Stimulated activated naive CD8-positive, alpha-beta T cell treated with anti-CD3 and anti-CD28 coated beads, Interleukin-15, Interleukin-2, amounts not matched to agents 100 U/mL and 50 U/mL, for 24 hours (primary cell): ENCODE measurements around the gene FMO2.

Experiments
- ATAC-seq: fragments of 150-1000 bp; cut with Tn5 transposase; one replicate; pipeline ENCODE4 v1.10.0; 2021
- DNase-seq: peaks from one replicate; pipeline ENCODE4 v3.0.0; 2021

The FMO2 gene

DNA sequence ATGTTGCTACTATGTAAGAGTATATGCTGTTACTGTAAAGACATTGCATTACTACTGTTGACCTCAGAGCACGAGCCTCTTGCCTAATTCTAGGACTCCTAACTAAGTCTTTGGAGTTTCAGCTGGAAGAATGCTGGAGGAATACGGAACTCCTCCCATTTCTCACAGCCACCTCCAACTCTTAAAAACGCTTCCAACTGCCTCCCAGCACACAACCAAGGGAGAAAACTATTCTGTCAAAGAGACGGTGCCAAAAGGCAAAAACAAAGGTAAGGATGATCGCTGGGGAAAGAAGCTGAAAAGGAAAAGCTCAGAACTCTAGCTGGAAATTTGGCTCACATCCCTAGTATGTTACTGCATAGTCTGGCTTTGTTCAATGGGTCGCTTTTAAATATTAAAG is at the start of gene FMO2:
TSS of gene FMO2 (plus strand) at position 210 of the 400 bp plus-strand sequence. CDS start 414 bp downstream, outside the sequence.
- DNase-seq, result no peak
- no peak for ATAC-seq

DNA sequence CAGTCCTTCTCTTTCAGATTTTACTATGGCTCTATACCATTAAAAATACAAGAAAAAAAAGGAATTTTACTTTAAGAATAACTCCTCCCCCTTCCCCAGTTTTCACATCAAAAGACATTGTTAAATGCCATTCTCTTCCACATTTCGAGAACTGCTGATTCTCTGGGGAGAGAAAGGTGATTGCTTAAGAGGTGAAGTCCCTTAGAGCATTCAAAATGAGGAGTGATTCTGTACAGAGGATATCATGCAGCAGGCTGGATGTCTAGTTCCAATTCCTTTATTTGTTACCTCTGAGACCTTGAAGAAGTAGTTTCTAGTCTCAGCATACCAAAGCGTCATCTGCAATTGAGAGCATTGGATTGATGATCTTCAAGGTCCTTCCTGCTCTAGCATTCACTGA is 47.5 kb upstream of the FMO2 start:
- ATAC-seq (no peak), DNase-seq (no peak)

DNA sequence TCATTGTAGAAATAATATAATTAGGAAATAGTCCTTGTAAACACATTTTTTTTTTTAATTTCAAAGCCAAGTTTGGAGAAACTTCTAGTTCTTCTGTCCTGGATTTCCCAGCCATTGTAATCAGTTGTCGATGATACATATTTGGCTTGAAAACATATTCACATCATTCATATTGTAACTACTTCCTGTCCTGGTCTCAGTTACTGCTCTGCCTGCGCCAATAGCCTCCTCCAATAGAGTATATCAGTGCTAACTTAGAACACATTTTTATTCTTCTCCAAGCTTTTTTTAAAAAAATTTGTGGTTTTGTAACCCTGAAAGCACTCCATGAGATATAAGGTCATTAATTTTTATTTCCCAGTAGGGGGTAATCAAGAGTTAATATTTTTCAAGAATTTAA is 46.1 kb upstream of the FMO2 start:
- DNase-seq (no peak), ATAC-seq (no peak)

GRCh38 chr1:171139890-171140289 is 45.2 kb upstream of the FMO2 start:
- no peak for ATAC-seq

GRCh38 chr1:171140401-171140800 is 44.7 kb upstream of the FMO2 start:
- ATAC-seq (no peak), DNase-seq (no peak)

More at GRCh38 chr1:171139890-171140289, 45.2 kb upstream of the FMO2 start:
- no peak for DNase-seq

DNA sequence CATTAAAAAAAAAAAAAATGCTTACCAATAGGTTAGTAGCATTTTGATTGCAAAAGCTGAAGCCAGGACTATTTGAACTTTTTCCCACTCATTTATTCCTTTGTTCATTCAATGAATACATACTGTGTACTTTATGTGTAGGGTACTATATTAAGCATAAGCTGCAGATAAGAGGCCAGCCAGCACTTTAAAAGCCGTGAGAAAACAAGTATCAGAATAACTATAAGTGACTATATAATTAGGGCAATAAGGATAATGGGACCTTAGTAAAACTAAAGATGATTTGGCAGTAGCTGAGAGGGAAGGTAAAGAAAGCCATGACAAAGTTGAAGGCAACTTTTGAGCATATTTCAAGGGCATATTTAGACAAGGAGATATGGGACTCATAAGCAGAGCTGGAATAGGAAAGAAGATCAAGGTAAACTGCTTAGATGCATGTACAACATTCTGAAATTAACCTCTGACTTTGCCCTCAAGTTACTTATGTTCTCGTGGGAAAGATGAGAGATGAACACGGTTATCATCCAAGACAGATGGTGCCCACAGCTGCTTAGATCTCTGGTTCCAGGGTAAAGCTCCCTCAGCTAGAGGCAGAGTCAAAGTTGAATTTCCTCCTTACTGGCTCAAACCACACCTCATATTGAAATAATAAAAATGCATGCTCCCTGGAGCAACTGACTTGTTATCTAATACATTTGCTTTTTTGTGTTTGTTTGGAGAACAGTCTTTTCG is 44.0 kb upstream of the FMO2 start:
- ATAC-seq, result no peak
- DNase-seq, result no peak

GRCh38 chr1:171141688-171142415 is 43.2 kb upstream of the FMO2 start:
- no peak for ATAC-seq
- DNase-seq, result no peak

GRCh38 chr1:171142416-171143385 is 42.4 kb upstream of the FMO2 start:
- ATAC-seq (no peak), DNase-seq (no peak)

DNA sequence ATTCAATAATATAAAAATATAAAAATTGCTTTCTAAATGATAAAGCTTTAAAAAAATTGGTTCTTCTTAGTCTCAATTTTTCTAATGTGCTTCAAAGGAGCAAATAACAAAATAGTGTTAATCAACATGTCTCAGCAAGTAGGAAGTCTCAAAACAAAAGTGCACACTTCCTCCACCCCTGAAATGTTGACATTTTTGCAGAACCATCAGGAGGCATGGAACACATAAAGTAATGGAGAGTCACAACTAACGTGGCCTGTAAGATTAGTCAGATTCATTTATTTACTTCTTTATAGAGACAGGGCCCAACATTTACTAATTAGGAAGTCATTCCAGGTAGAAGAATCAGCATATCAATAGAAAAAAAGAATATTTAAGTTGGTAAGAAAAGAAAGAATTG is 34.9 kb upstream of the FMO2 start:
- no peak for DNase-seq

DNA sequence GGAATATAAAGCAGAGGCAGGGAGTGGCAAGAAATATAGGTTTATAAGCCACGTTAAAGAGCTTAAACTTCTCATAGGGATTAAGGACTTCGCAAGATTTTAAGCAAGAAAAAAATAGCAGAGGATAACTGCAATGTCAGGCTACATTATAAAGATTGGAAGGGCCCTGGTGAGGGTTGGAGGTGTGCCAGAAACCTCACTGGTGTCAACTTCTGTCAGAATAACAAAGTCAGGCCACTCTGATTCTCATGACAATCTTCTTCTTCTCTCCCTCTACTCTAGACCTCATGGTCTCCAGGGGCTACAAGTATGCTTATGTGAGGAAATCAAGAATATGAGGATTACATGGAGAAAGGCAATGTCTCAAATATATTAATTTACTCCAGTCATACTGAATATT is 32.6 kb upstream of the FMO2 start:
- ATAC-seq, result no peak
- DNase-seq, result no peak

More for the DNA sequence above, 34.9 kb upstream of the FMO2 start:
- ATAC-seq, result no peak

- no peak for ATAC-seq
- no peak for DNase-seq
Measured at GRCh38 chr1:171155484-171155883, 29.6 kb upstream of the FMO2 start.

GRCh38 chr1:171158096-171158495 is 27.0 kb upstream of the FMO2 start:
- ATAC-seq, result no peak

DNA sequence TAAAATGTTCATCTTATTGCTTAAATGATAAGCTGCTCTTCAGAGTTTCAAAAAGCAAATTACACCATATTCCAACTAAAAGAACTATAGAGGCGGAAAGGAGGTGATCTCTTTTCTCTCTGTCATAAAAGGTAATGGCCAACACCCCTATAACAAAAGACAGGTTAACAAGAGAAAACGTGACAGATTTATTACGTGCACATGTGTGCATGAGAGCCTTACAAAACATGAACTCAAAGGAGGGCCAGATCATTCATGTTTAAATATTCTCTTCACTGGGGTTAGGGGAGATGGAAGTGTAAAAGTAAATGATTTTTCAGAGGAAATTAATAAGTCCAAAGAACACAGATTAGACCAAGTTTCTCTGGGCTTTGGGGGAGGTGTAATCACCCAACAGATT is 26.5 kb upstream of the FMO2 start:
- DNase-seq, result no peak
- ATAC-seq, result no peak

More at GRCh38 chr1:171158096-171158495, 27.0 kb upstream of the FMO2 start:
- no peak for DNase-seq

- DNase-seq (no peak), ATAC-seq (no peak)
Measured at GRCh38 chr1:171159148-171159547, 26.0 kb upstream of the FMO2 start.

DNA sequence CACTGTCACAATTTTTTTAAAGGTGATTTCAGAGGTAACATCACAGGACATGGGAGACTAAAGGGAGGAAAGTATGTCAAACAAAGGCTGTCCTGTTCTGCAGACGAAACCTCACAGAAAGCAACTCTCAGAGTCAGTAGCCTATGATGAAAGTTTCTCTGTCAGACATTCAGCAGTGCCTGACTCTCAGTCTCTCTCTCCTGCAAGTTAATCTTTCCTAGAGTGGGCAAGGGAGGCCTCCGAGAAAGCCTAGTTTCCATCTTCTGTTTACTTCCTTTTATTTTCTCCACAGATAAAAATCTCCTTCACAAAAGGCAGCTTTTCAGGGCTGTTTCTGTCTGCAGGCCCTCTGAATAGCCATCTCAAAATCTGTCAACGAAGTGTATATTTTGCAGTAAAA is 24.9 kb upstream of the FMO2 start:
- DNase-seq (no peak), ATAC-seq (no peak)

DNA sequence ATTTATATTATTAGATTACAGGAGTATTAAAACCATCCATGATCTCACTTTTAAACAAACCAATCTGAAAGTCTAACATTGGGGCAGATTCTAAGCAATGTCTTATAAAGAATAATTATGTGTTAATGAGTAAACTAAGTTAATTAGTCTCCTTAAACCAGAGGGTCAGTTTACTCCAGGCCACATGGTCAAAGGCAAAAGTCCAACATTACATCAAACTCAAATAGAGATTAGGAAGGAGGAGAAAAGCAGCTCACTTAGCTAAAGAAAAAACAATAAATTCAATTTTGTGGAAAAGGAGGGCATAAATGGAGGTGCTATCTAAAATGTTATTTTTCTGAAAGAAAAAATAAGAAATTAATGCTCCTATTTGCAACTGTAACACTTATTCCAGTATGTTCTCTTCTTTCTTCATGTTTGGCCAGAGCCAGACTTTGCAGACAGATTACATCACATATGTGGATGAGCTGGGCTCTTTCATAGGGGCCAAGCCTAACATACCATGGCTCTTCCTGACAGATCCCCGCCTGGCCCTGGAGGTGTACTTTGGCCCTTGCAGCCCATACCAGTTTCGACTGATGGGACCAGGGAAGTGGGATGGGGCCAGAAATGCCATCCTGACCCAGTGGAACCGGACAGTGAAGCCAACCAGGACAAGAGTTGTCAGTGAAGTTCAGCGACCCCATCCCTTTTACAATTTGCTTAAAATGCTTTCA is 24.3 kb upstream of the FMO2 start:
- DNase-seq (no peak), ATAC-seq (no peak)

GRCh38 chr1:171161431-171161830 is 23.7 kb upstream of the FMO2 start:
- ATAC-seq (no peak), DNase-seq (no peak)

GRCh38 chr1:171166361-171166760 is 18.7 kb upstream of the FMO2 start:
- no peak for ATAC-seq

GRCh38 chr1:171167785-171168184 is 17.3 kb upstream of the FMO2 start:
- DNase-seq, result no peak

More at GRCh38 chr1:171166361-171166760, 18.7 kb upstream of the FMO2 start:
- no peak for DNase-seq

DNA sequence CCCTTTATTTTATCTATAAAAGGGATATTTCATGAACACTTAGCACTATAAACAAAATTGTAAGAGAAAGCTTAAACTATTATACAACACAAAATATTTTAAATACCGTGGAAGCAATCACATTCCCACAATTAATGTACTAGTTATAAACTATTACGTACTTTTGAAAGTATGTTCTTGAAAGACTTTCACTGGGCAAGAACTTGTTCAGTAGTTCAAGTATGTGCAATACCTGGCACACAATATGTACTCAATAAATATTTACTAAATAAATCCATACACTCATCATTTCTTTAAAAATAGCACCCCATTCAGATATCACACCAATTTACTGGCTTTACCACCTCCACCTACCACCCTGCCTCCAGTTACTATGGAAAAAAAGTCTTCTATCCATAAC is 12.6 kb upstream of the FMO2 start:
- no peak for DNase-seq
- ATAC-seq, result no peak

More at GRCh38 chr1:171167785-171168184, 17.3 kb upstream of the FMO2 start:
- ATAC-seq, result no peak

DNA sequence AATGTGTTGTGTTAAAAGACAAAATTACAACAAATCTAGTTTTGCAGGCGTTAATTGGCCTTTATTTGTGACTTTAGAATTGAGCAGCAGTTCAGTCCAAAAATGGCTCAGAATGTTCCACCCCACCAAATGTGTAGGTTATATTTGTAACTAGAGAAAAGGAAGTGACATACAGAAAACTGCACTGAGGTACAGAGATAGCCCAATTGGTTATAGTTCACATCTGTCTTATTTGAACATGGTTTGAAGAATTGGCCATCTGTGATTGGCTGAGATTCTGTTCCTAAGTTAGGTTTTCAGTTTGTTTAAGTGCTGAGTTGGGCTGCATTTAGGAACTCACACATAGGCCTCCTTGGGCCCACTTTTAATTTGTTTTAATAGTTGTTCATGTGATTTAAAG is 12.0 kb upstream of the FMO2 start:
- DNase-seq (no peak), ATAC-seq (no peak)
